ENCODE data around the gene CYTH2.

CYTH2 gene, protein sequence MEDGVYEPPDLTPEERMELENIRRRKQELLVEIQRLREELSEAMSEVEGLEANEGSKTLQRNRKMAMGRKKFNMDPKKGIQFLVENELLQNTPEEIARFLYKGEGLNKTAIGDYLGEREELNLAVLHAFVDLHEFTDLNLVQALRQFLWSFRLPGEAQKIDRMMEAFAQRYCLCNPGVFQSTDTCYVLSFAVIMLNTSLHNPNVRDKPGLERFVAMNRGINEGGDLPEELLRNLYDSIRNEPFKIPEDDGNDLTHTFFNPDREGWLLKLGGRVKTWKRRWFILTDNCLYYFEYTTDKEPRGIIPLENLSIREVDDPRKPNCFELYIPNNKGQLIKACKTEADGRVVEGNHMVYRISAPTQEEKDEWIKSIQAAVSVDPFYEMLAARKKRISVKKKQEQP

GRCh38 chr19:48469289-48469881 lies at the start of gene CYTH2:
Gene CYTH2, plus strand, starts transcription at chr19:48469369. Its CDS starts 139 bp downstream, at chr19:48469508.
- TF ChIP-seq, protein P1, sequence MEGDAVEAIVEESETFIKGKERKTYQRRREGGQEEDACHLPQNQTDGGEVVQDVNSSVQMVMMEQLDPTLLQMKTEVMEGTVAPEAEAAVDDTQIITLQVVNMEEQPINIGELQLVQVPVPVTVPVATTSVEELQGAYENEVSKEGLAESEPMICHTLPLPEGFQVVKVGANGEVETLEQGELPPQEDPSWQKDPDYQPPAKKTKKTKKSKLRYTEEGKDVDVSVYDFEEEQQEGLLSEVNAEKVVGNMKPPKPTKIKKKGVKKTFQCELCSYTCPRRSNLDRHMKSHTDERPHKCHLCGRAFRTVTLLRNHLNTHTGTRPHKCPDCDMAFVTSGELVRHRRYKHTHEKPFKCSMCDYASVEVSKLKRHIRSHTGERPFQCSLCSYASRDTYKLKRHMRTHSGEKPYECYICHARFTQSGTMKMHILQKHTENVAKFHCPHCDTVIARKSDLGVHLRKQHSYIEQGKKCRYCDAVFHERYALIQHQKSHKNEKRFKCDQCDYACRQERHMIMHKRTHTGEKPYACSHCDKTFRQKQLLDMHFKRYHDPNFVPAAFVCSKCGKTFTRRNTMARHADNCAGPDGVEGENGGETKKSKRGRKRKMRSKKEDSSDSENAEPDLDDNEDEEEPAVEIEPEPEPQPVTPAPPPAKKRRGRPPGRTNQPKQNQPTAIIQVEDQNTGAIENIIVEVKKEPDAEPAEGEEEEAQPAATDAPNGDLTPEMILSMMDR (IDR thresholded peaks at IDR 0.05; ENCODE audit: borderline replicate concordance, insufficient read depth, low read depth, low read length): no peak
- peak within 1 kb of the TSS; percentile 94 for H3K4me3 ChIP-seq (ENCODE audit: low read depth, low read length)

DNA sequence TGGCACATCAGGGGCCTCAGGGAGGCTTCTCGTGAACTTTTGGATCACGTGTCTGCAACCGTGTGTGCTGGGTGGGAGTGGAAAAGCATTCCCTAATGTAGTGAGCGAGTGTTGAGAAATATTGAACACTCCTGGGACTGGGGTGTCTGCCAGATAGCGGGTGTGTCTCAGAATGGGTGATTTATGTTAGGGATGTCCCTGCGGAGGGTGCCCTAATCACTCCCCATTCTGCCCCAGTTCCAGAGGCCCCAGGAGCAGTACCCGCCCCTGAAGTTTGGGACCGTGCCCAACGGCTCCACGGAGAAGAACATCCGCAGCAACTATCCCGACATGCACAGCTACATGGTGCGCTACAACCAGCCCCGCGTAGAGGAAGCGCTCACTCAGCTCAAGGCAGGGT lies 47.6 kb upstream of the CYTH2 start:
- no peak overlapping the region for H3K4me3 ChIP-seq (ENCODE audit: low read depth, low read length)
- TF ChIP-seq, protein P1 (IDR thresholded peaks at IDR 0.05; ENCODE audit: borderline replicate concordance, insufficient read depth, low read depth, low read length): no peak

GRCh38 chr19:48424694-48425219 lies 44.4 kb upstream of the CYTH2 start:
- TF ChIP-seq, protein P1 (IDR thresholded peaks at IDR 0.05; ENCODE audit: borderline replicate concordance, insufficient read depth, low read depth, low read length): no peak
- no peak overlapping the region for H3K4me3 ChIP-seq (ENCODE audit: low read depth, low read length)

- no peak overlapping the region for H3K4me3 ChIP-seq (ENCODE audit: low read depth, low read length)
- TF ChIP-seq, protein P1 (IDR thresholded peaks at IDR 0.05; ENCODE audit: borderline replicate concordance, insufficient read depth, low read depth, low read length): no peak
Measured at GRCh38 chr19:48428670-48429069, 40.5 kb upstream of the CYTH2 start.

GRCh38 chr19:48433337-48433736 lies 35.8 kb upstream of the CYTH2 start:
- TF ChIP-seq, protein P1 (IDR thresholded peaks at IDR 0.05; ENCODE audit: borderline replicate concordance, insufficient read depth, low read depth, low read length): no peak
- no peak overlapping the region for H3K4me3 ChIP-seq (ENCODE audit: low read depth, low read length)

DNA sequence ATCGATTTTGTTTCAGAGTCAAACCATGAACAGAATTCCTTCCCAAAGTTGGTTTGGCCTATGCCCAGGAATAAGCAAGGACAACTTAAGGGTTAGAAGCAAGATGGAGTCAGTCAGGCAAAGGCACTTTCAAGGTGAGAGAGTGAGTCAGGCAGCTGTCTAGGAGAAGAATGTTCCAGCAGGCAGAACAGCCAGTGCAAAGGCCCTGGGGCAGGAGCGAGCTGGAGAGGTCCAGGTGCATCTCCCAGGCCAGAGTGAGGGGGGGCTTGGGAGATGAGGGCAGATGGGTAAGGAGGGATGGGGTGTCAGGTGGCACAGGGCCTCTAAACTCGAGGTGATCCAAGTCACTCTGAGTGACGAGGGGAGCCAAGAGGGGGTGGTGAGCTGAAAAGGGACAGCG lies 32.6 kb upstream of the CYTH2 start:
- no peak overlapping the region for H3K4me3 ChIP-seq (ENCODE audit: low read depth, low read length)
- TF ChIP-seq, protein P1 (IDR thresholded peaks at IDR 0.05; ENCODE audit: borderline replicate concordance, insufficient read depth, low read depth, low read length): no peak
